Stimulated activated naive CD4-positive, alpha-beta T cell treated with Interleukin-2 at 50 U/mL for 16 hours (primary cell): Measurements from ENCODE around the gene DPF1.
"Not testable (repeated sequence)": the region's sequence is repeated elsewhere in the genome, so short reads cannot be mapped to it uniquely, and the experiment has no call there.

ENCODE experiments used
- DNase-seq: peaks from one replicate; lab custom pipeline; 2025; lab: John Stamatoyannopoulos, UW

The DPF1 gene

DNA sequence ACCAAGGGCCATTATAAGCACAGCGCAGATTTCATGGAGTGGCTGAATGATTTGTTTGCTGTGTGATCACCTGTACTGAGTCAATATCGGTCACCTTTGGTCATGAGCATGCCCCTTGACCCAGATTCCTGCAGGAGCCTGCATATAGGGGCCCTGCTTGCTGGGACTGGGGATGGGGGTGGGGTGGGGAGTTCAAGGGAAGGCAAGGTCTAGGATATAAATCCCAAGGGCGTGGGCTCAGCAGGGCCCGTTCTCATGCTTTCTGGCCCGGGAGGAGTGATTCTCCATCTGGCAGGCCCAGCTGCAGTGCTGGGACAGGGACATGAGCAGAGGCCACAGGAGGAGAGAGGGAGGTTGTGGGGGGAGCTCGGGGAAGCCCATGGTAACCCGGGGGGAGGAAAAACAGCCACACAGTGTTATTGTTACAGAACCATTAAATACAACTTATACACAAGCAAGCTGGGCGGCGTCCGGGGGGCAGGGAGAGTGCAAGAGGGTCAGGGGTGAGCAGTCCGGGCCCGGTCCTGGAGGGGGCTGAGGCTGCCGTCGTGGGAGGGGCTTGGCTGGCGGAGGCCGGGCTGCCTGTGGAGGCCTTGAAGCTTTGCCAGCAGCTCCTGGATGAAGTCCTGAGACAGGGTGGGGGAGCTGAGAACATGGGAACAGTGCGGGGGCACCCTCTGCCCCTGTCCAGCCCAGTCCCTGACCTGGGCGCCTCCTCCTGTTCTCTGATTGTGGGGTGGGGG, 27.0 kb upstream of the DPF1 start:
- DNase-seq, result no peak

DNA sequence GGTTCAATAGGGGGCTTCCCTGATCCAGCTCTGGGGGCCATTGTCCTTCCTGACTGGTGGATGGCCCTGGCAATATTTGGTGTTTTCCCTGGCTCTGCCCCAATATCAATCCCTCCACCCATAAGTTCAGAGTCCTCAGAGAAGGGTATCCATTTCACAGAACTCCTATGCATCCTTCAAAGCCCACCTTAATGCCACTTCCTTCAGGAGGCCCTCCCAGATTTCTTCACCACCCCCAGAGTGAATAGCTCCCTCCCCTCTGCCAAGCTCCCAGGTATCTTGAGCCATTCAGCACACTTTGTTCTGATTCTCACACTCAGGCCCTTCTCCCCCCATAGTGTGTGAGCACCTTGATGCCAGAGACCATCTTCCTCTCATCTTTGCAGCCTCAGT, 26.4 kb upstream of the DPF1 start:
- no peak for DNase-seq

GRCh38 chr19:38248421-38248820, 24.4 kb upstream of the DPF1 start:
- DNase-seq, result no peak

GRCh38 chr19:38247734-38248268, 23.8 kb upstream of the DPF1 start:
- no peak for DNase-seq

DNA sequence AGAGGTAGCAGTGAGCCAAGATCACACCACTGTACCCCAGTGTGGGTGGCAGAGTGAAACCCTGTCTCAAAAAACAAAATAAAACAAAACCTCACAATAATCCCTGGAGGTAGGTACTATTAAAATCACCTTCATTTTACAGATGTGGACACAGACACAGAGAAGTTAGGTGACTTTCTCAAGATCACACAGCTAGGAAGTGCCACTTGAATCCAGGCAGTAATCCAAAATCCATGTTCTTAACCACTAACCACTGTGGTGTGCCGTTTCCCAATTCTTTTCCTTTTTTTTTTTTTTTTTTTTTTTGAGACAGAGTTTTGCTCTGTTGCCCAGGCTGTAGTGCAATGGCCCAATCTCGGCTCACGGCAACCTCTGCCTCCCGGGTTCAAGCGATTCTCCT, 23.1 kb upstream of the DPF1 start:
- no peak for DNase-seq

DNA sequence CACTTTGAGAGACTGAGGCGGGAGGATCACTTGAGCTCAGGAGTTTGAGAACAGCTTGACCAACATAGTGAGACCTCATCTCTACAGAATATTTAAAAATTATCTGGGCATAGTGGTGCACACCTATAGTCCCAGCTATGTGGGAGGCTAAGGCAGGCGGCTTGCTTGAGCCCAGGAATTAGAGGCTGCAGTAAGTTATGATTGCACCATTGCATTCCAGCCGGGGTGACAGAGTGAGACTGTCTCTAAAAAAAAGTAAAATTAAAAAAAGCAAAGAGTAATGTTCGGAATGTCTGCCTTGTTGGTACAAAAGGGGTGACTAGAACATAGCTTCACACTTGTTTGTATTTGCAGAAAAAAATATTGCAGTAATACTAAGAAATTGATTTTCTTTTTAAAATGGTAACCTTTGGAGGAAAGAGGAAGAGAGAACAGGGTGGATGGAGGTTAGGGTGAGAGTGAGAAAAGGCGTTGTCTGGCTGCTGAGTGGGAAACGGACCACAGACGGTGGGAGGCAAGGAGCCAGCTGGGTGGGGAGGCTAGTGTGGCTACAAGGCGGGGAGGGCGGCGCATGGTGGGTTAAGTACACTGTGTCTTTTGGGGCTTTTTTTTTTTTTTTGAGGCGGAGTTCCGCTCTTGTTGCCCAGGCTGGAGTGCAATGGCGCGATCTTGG, 21.9 kb upstream of the DPF1 start:
- no peak for DNase-seq

DNA sequence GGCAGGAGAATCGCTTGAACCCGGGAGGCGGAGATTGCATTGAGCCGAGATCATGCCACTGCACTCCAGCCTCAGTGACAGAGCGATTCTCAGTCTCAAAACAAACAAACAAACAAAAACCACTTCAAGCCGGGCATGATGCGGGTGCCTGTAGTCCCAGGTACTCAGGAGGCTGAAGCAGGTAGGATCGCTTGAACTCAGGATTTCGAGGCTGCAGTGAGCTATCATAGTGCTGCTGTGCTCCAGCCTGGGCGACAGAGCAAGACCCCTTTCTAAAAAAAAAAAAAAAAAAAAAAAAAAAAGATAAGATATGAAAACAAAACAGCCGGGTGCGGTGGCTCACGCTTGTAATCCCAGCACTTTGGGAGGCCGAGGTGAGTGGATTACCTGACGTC, 19.3 kb upstream of the DPF1 start:
- DNase-seq, result no peak

- no peak for DNase-seq
These were observed 15.8 kb upstream of the DPF1 start for GRCh38 chr19:38239816-38240215.

- no peak for DNase-seq
These were observed 10.6 kb upstream of the DPF1 start for GRCh38 chr19:38234615-38235014.

- peak; percentile 64 for DNase-seq
These were observed 9.8 kb upstream of the DPF1 start for GRCh38 chr19:38233740-38234251.

GRCh38 chr19:38231918-38232317, 7.9 kb upstream of the DPF1 start:
- no peak for DNase-seq

GRCh38 chr19:38230506-38231133, 6.6 kb upstream of the DPF1 start:
- not testable (repeated sequence) for DNase-seq

GRCh38 chr19:38229585-38230073, 5.6 kb upstream of the DPF1 start:
- DNase-seq, result peak; percentile 68

DNA sequence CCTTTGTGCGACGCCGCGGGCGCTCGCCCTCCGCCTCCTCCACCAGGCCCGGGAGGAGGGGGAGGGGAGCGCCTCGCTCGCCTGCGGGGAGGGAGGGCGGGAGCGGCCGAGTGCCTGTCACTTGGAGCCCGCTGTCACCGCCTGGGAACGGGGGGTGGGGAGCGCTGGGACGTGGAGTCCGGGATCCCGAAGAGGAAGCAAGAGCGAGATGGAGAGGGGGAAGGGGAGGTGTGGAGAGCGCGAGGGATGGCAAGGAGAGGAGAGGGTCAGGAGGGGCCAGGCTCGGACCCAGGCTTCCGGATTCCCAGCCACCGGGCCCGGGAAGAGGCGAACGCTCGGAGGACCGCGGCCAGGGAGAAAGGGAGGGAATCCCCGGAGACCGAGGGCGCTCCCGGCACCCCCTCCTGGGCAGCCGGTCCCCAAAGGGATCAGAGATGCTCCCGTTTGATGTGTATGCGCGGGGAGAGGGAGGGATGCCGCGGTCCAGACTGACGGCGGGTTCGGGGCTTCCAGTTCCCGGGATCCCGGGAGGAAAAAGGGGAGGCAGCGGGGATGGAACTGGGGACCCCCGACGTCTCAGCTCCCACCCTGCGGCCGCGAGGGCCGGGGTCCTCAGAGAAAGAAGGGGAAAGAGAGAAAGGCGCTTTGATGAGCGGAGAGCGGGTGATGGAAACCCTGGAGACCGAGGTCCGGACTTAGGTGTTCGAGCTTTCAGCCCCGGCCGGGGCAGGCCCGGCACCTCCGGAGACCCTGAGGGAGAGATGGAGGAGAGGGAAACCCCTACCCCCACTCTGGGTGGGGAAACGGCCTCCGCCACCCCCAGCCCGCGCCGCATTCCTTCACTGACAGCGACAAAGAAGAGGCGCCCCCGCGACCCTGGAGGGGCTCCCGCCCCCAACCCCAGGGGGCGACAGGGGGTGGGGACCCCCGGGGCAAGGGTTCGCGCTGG, 4.7 kb upstream of the DPF1 start:
- DNase-seq, result no peak

DNA sequence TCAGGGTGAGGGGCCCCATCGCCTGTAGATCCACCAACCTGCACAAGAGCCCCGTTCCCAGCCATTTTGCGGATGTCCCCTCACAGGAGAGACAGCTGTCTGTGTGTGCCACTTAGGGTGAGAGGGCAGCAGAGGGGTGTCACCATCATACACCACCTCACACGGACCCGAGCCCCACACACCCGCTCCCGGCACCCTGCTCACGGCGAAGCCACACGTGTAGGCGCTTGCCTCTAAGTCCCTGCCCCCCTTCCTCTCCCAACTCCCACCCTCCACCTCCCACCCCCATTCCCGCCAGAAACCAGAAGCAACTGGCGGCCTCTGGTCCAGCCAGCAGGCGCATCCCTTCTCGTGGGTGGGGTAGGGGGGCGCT, 4.0 kb upstream of the DPF1 start:
- no peak for DNase-seq

- no peak for DNase-seq
These were observed 3.4 kb upstream of the DPF1 start for GRCh38 chr19:38227287-38228004.

DNA sequence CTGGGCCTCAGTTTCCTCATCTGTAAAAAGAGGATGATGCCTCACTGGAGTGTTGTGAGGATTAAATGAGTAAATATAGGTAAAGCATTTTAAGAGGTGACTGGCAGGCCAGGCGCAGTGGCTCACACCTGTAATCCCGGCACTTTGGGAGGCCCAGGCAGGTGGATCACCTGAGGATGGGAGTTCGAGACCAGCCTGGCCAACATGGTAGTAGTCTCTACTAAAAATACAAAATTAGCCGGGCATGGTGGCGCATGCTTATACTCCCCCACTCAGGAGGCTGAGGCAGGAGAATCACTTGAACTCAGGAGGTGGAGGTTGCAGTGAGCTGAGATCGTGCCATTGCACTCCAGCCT, 819 bp upstream of the DPF1 start:
- not testable (repeated sequence) for DNase-seq

- DNase-seq, result no peak
These were observed 407 bp downstream of the DPF1 start for GRCh38 chr19:38223617-38224013.

GRCh38 chr19:38223119-38223523, 901 bp downstream of the DPF1 start:
- no peak for DNase-seq

DNA sequence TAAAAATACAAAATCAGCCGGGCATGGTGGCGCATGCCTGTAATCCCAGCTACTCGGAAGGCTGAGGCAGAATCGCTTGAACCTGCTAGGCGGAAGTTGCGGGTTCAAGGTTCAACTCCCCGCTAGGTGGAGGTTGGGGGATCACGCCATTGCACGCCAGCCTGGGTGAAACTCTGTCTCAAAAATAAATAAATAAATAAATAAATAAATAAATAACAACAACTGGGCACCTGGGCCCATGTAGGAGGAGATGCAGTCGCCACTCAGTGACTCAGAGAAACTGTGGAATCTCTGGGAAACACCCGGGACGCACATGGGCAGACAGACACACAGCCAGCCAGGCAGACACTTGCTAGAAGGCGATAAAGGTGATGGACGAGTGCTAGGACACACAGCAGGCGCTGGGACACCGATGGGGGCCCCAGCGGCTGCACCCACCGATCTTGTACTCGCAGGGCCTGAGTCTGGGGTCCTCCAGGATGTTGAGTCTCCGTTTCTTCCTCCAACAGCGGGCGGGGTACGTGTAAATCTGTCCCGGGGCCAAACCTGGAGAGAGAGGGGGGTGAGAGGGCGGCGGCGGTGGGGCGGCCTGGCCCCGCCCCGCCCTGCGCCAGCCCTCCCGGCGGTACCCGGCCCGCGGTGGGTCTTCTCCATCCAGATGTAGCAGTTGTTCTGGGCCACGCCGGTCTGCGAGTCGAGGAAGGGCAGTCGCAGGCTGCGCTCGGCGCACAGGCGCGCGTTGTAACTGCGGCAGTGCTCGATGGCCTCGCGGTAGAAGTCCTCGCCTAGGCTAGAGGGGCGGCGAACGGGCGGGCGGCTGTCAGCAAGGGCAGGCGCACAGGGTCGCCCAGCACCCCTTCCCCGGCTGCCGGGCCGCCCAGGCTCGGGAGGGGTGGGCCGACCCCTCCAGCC, 1.8 kb downstream of the DPF1 start:
- DNase-seq, result no peak
